GM04503 (cell line): ENCODE data around the gene ETV6.

ENCODE experiments used
- DNase-seq: peaks from one replicate; pipeline ENCODE4 v3.0.0-alpha.2; 2012; ENCODE audit warnings: low read depth

ETV6 gene

DNA sequence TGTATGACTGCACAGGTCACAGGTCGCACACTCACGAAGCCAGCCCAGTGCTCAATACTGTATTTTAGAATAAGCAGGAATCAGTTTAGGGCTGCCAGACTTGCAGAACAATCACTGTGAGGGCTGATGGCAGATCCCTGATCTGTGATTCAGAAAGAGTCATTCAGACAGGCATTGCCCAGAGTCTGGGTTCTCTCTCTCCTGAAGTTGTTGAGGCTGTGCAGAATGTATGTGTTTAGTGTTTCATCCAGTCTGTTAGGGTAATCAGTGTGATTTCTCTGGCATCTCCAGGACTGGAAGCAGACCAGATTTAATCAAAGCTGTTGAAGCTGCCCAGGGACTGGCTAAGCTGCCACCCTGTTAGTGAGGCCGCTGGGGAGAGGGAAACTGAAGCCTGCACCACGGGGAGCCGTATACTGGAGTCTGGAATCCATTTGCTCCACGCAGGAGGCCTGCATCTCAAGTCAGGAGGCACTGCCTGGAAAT lies 69.3 kb downstream of the ETV6 start:
- peak; percentile 52 for DNase-seq

- DNase-seq: peak; percentile 76
Observed at GRCh38 chr12:11719678-11720099, 70.2 kb downstream of the ETV6 start.

DNA sequence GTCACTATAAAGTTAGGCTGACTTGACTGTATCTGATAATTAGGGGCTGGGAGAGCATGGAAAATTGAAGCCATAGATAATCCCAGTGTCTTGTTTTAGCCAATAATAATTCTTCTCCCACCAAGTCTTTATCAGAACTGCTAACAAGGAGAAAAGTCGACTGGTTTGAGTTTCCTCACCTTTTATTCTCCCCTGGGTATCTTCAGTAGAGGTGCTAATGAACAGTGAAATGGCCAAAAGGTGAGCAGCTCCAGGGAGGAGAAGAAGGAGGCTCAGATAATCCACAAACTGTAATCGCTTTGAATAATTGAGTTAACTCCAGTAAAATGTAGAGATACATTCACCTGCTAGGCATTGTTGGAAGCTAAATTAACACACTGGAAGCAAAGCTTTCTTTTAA lies 72.6 kb downstream of the ETV6 start:
- no peak for DNase-seq

DNA sequence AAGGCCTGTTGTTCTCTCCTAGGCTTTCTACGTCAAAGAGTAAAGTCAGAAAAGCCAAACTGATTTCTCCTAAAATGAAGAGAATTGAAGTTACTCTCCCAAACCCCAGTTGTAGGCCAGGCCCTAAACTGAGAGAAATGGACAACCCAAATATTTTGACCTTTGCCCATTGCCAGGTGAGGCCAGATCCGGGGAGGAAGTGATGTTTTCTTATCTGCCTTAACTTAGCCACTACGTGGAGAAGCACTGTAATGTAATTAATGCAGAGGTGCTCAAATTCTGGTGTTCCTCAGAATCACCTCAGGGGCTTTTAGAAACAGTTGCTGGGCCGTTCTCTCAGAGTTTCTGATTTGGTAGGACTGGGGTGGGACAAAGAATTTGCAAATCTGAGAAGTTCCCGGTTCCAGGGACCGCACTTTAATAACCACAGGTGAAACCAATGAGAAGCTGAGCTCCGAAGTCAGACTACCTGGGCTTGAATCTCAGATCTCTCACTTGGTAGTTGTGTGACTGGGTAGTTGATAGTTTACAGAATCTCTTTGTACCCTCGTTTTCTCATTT lies 73.2 kb downstream of the ETV6 start:
- no peak for DNase-seq

GRCh38 chr12:11723993-11724392 lies 74.5 kb downstream of the ETV6 start:
- no peak for DNase-seq

- DNase-seq: no peak
Observed at GRCh38 chr12:11724888-11725311, 75.4 kb downstream of the ETV6 start.

GRCh38 chr12:11725686-11726085 lies 76.2 kb downstream of the ETV6 start:
- no peak for DNase-seq

DNA sequence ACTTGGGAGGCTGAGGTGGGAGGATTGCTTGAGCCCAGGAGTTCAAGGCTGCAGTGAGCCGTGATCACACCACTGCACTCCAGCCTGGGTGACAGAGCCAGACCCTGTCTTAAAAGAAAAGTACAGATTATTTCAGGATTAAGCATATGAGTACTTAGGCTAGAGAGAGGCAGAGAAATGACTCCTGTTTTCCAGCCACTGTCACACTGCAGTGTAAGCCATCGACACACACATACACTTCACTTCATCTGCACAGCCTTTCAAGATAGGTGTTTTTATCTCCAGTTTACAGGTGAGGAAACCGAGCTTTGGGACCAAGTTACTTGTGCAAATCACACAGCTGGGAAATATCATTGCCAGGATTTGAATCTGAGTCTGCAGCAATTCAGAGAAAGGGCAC lies 77.2 kb downstream of the ETV6 start:
- DNase-seq: no peak

DNA sequence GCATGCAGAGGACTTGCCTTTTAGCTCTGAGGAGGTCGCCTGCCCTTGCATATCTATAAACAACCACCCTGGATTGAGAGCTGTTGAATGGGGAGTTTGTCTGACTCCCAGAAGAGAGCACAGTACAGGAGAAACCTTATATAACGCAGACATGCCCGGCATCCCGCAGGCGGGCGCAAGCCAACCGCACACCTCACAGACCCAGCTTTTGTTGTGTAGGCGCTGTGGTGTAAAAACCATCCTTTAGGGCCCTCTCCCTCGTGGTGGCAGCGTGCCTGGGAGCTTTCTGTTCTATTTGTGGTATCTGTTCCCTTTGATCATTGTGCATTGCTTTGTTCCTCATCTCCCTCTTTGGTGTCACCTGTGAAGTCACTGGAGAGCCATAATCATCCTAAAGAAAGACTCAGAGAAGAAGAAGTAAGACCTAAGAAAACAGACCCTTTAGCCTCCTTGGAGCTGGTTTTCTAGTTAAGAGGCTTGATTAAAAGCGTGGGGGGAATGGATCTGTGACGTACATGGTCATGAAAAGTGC lies 77.7 kb downstream of the ETV6 start:
- DNase-seq: no peak

GRCh38 chr12:11728154-11728755 lies 78.8 kb downstream of the ETV6 start:
- DNase-seq: no peak

DNA sequence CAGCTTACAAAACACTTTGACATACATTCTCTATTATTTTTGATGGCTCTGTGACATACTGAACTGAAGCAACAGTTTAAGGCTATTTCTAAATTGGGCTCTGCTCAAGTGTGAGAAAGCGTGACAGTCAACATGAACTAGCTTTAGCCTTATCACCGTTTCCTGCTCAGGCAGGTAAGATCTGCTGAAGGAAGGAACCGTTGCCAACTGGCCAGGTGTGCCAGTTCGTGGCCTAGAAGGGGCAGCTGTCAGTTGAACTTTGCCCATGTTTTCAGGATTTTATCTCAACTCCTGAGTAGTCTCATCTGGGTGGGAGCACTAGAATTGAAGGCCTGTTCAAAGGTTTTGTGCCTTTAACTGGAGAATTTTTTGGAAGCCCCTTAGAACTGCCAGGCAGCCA lies 79.5 kb downstream of the ETV6 start:
- no peak for DNase-seq

- DNase-seq: no peak
Observed at GRCh38 chr12:11729439-11730150, 80.1 kb downstream of the ETV6 start.

GRCh38 chr12:11730299-11731041 lies 81.0 kb downstream of the ETV6 start:
- no peak for DNase-seq

DNA sequence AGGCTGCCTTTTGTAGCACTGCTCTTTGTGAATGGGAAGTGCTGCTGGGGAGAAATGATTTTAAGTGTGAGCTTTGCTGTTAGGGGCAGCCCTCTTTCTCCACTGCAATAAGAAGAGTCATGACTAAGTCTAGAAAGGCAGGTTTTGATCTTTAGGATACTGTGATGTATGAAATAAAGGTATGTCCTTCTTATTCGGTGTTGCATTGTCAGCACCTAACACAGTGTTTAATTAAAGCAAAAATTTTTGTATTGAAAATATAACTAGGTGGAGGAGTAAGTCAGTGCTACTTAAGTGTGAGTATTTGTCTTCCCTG lies 81.5 kb downstream of the ETV6 start:
- DNase-seq: no peak

GRCh38 chr12:11731455-11731854 lies 82.0 kb downstream of the ETV6 start:
- no peak for DNase-seq

- no peak for DNase-seq
Observed at GRCh38 chr12:11732023-11732422, 82.5 kb downstream of the ETV6 start.

- no peak for DNase-seq
Observed at GRCh38 chr12:11732715-11733114, 83.2 kb downstream of the ETV6 start.

DNA sequence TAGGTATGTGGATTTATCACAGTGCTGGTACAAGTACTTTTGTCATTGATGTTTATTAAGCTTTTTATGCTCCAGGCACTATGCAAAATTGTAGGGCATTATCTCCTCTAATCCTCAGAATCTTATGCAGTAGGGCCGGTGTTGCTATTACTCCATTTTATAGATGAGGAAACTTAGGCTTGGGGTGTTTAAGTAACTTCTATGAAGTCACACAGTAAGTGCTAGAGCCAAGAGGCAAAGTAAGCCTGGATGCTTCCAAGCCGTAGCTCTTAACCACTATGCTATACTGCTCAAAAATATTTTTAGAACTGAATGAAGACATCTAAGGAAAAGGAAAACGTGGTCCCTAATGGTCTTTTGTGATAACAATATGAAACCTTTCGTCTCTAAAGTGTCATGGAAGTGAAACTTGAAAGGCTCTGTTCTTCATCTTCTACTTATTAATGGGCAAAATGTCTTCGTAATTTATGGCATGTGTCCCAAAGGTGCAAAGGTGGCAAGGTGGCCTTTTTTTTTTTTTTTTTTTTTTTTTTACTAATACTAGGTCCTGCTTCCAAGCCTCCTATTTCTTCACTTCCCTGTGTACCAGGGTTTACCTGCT lies 85.2 kb downstream of the ETV6 start:
- no peak for DNase-seq

DNA sequence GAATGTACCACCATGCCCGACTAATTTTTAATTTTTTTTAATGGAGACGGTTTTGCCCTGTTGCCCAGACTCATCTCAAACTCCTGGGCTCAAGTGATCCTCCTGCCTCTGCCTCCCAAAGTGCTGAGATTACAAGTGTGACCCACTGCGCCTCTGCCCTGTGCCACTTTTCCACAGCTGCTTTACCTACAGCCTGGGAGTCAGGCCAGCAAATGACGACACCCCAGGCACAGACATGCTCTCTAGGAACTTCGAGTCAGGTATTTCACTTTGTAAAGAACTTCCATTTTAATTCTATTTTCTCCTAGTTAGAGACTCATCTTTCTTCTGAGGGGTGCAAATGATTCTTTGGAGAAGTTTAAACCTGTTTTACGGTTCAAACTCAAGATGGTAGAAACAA lies 89.0 kb downstream of the ETV6 start:
- DNase-seq: no peak

- no peak for DNase-seq
Observed at GRCh38 chr12:11739980-11740577, 90.6 kb downstream of the ETV6 start.

DNA sequence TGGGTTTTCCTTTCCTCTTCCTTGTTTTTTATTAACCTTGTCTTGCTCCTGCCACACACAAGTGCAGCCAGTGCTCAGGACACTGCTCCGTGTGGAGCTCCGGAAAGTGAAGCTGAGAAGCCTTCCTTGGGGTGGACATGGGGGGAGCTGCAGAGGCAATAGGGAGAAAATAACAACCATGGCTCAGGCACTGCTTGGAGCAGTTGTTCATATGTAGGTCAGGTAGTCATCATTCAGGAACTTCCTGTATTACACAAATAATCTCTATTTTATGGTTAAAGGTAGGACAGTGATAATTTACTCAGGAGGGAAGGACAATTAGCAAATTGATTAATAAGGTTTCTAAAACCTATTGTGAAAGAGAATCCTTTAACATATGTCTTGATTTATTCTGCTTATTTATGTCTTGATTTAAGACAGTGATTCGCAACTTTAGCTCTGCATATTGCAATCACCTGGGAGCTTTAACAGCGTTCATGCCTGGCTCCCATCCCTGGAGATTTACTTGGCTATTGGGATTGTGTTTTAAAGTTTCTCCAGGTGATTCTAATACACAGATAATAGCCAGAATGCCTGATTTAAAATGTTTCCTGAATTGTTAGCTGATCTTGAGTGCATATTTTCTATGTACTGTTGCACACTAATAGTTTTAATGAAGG lies 92.1 kb downstream of the ETV6 start:
- DNase-seq: no peak
